GM23248 (cell line): ENCODE data around the gene PNPLA2.

Experiments used
- EZH2 ChIP-seq: fragments of 200-600 bp; sonication (generic); IDR thresholded peaks from 2 replicates; pipeline ENCODE4 v1.6.1; 2018; ENCODE audit warnings: antibody characterized with exemption, mild to moderate bottlenecking; ENCODE audit not compliant: insufficient read depth, poor library complexity, severe bottlenecking
- EZH2phosphoT487 ChIP-seq: fragments of 200-600 bp; sonication (generic); IDR thresholded peaks from 2 replicates; pipeline ENCODE4 v1.6.1; 2018; ENCODE audit warnings: antibody characterized with exemption, moderate library complexity, mild to moderate bottlenecking, low read depth; ENCODE audit not compliant: insufficient read depth

DNA sequence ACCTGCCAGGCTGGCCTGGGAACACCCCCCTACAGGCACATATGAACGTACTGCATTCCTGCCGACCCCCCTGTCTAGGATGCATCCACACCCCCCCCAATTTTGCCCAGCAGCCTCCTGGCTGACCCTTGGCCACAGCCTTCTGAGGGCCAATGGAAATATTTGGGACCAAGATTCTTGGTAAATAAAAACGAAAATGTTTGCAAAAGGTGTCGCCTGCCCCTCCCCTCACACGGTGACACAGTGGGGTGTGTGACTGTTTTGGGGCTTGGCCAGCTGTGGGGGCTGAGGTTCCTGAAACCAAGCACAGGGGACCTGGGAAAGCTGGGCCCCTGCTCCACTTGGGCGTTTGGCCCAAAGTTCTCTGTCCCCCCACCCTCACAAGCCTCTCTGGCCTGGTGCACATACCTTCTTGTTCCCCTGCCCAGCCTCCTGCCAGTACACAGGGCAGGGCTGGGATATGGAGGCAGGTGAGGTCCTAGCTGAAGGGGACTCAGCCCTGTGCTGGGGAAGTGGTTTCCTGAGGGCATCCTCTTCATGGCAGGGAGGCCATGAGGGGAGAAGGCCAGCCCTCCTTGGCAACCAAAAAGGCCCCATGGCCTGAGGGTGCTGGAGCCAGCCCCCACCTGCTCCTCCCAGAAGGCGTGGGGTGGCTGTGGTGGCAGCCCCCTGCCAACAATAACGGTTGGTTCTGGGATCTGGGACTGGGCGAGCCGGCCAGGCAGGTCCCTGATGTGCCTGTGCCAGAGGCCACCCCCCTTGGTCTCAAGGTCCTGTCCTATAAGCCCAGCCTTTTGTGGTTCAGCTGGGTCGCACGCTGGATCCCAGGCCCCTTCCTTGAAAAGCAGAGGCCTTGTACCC, 6.9 kb downstream of the PNPLA2 start:
- TF ChIP-seq EZH2phosphoT487: no peak
- no peak for TF ChIP-seq EZH2
